GM21717 (cell line): ENCODE measurements around the gene DNAH7.
A peak's percentile ranks its signal among the peaks of the same experiment; 100 is the strongest.
"Not testable (repeated sequence)": the region's sequence is repeated elsewhere in the genome, so short reads cannot be mapped to it uniquely, and the experiment has no call there.

Source experiments
- ATAC-seq: cut with Tn5 transposase; IDR thresholded peaks from one replicate; pipeline ENCODE4 v1.9.1; 2021; ENCODE audit warnings: mild to moderate bottlenecking, moderate library complexity; ENCODE audit not compliant: unreplicated experiment

DNAH7 gene

GRCh38 chr2:195985741-195986140, 82.9 kb downstream of the DNAH7 start:
- no peak for ATAC-seq

GRCh38 chr2:195984923-195985726, 83.5 kb downstream of the DNAH7 start:
- ATAC-seq: no peak

- no peak for ATAC-seq
Observed at GRCh38 chr2:195967336-195967735, 101.3 kb downstream of the DNAH7 start.

DNA sequence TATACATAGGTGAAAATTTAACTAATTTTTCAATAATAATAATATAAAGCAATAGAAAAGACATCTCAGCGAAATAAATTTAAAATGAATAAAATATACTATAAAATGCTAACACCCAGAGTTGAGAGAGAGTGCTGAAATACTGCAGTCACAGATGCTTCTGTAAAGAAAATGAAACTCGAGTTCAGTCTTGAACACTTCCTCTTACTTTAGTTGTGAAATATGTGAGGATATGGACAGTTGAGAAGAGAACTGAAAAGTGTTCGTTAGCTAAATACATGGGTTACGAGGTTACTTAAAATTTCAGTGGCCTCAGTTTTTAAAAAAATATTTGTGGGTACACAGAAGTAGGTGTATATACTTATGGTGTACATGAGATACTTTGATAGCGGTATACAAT, 106.8 kb downstream of the DNAH7 start:
- peak; percentile 99 for ATAC-seq

DNA sequence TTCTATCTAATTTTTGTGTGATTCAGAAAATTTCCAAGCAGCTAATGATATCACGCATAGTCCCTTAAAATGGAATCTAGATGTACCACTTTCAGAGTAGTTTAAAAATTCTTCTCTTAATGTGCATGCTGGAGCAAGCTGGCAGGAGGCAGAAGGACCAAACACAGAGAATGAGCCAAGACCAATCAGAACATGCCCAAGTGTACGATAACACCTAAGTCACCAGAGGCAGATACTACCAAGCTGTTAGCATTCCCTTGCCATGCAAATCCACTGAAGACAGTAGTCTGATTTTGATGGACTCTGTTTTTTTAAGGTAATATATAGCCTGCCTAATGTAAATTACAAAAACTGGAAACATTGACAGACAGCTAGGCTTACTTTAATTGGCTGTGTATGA, 109.3 kb downstream of the DNAH7 start:
- no peak for ATAC-seq

DNA sequence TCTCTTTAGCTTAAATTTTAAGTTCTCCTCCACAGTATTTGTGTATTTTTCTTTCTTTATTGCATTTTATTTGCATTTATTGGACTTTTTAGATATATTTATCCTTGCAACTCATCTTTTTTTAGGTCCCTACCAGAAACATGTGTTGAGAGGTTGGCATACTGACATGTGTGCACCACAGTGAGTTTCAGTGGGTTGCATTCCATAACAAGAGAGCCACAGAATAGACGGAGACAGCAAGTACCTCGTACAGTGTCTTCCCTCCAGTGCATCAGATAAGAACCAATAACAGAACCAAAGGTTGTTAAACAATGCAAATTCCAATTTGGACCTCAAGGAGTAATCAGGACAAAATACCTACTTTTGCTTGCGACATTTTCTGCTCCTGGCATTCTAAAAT, 111.9 kb downstream of the DNAH7 start:
- no peak for ATAC-seq

DNA sequence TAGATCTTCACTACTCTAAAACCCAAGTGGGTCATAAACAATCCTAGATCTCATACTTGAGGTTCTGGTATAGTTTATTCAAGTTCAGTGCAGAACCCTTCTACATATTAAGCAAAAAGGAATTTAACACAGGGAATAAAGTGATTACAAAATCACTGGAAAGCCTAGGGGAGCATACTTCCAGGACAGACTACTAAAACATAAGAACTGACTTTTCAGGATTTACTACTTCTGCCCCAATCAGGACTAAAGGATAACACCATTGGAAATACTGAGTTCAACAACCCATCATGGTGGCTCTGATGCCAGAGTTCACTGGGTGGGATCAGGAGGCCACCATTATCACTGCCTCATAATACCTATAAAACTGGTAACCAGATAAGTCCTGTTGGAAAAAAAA, 123.6 kb downstream of the DNAH7 start:
- no peak for ATAC-seq

GRCh38 chr2:195937176-195937575, 131.5 kb downstream of the DNAH7 start:
- ATAC-seq: no peak

- ATAC-seq: no peak
Observed at GRCh38 chr2:195934484-195934883, 134.2 kb downstream of the DNAH7 start.

DNA sequence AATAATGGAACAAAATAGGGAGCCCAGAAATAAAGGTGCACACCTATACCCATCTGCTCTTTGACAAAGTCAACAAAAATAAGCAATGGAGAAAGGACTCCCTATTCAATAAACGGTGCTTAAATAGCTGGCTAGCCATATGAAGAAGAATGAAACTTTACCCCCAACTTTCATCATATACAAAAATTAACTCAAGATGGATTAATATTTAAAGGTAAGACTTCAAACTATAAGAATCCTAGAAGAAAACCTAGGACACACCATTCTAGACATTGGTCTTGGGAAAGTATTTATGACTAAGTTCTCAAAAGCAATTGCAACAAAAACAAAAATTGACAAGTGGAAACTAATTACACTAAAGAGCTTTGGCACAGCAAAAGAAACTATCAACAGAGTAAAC, 139.1 kb downstream of the DNAH7 start:
- no peak for ATAC-seq

- no peak for ATAC-seq
Observed at GRCh38 chr2:195925120-195925519, 143.5 kb downstream of the DNAH7 start.

GRCh38 chr2:195923889-195924288, 144.7 kb downstream of the DNAH7 start:
- ATAC-seq: no peak

- ATAC-seq: not testable (repeated sequence)
Observed at GRCh38 chr2:195917021-195917600, 151.5 kb downstream of the DNAH7 start.

- ATAC-seq: no peak
Observed at GRCh38 chr2:195912079-195912478, 156.6 kb downstream of the DNAH7 start.

GRCh38 chr2:195910570-195910969, 158.1 kb downstream of the DNAH7 start:
- ATAC-seq: no peak

GRCh38 chr2:195909926-195910325, 158.7 kb downstream of the DNAH7 start:
- ATAC-seq: no peak

DNA sequence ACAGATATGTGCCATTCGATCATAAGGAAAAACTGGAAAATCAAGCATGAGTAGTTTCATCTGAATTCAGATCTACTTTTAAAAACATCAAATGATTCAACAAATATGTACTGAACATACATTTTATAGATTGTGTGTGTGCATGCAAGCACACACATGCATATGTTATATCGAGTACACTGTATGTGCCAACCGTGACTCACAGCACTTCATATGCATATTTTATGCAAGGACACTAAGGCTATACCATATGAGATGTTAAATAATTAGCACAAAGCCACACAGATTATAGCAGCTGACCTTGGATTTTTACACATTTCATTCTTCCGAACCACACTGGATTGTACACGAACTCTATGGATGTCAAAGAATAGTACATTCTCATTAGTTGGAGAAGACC, 161.2 kb downstream of the DNAH7 start:
- no peak for ATAC-seq

DNA sequence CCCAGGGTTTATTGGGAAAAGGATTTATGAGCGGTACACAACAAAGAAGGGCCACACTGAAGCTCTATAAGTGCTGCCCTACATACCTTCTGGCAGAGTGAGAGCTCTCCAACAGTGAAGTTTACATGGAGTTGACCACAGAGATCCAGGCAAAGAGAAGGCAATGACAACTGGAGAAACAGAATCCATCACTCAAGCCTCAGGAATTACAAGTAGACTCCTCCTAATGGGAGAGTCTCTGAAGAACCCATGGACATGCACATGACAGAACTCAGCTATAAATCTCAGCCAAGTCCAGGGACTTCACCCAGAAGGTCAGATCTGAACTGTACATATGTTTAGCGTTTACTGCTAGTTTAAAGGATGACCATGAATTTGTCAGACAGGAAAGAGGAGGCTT, 164.7 kb downstream of the DNAH7 start:
- ATAC-seq: no peak

GRCh38 chr2:195902857-195903256, 165.8 kb downstream of the DNAH7 start:
- no peak for ATAC-seq

GRCh38 chr2:195899226-195899625, 169.4 kb downstream of the DNAH7 start:
- ATAC-seq: no peak

DNA sequence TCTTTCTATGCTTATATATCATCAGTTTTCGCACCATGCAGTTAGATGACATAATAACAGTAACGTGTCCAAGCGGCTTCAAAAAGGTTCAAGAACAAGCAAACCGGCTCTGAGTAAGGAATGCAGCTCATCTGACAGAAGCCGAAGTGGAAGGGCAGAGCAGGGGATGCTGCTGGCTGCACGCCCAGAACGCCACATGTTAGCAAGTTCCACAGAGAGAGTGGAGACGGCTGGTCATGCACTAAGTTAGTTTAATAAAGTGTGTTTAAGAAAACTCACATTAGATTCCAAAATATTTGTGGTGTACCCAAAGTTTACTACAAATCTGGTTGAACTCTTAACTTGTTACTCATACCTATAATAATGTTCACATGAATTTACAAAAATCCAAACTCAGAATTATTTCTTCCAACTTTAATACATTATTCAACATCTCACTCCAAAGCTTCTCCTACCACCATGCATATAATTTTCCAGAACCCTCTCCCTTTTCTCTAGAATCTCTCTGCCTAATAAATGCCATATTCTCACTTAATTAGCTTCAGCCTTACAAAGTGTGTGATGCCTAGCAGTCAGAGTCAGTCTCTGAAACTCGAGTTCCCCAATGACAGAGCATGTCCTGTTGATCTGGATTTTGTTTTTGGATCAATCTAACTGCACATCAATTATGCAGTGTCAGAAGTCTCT, 170.0 kb downstream of the DNAH7 start:
- ATAC-seq: no peak

DNA sequence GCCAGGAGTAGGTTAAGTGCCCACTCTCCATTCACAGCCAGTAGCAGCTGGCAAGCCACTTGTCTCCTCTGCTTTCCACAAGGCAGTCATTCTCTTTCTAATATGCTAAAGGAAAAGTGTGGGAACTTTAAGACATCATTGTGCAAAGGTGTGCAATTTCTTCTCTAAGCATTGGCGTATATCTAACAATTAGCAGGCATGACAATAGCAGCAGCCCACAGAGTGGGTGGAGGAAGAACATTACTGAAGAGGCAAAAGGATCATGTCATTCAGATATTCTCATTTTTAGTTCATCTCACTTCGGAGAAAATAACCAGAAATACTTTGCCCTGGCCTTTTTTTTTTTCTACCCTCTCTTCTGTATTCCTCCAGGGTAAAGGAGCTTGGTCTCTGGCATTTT, 177.6 kb downstream of the DNAH7 start:
- ATAC-seq: no peak
